A673 (cell line): Measurements from ENCODE around the gene MTOR. TPM values are rescaled to one million over a fixed set of nuclear protein-coding genes. Genes with fewer than 3 reads are reported as not detected.

Experiments used
- BruUV-seq: library from RNA; stranded (reverse); fragments of 400-500 nt; replicated peaks from 2 replicates; lab custom pipeline; 2021; lab: Mats Ljungman, UMichigan
- CTCF ChIA-PET: fragments of 300-600 bp; sonication (Branson Sonifier 250); formaldehyde crosslinking; loops from one replicate; lab custom pipeline; 2022; ENCODE audit warnings: antibody characterized with exemption; lab: Charles Lee
- POLR2A ChIA-PET: fragments of 300-600 bp; sonication (Branson Sonifier 250); formaldehyde crosslinking; loops from one replicate; lab custom pipeline; 2022; ENCODE audit warnings: antibody characterized with exemption; ENCODE audit not compliant: low non-redundant PET; lab: Charles Lee
- DNase-seq: peaks from one replicate; pipeline ENCODE4 v3.0.0-alpha.2; 2015; ENCODE audit warnings: low spot score
- H3K27ac ChIP-seq: fragments of 200-600 bp; sonication (generic); 2 replicates; pipeline ENCODE4 v1.5.1; 2016; ENCODE audit warnings: mixed run types, low read depth, mild to moderate bottlenecking, mixed read lengths, antibody characterized with exemption, low read length; ENCODE audit not compliant: poor library complexity, severe bottlenecking
- H3K27me3 ChIP-seq: fragments of 200-600 bp; sonication (generic); replicated peaks from 2 replicates; pipeline ENCODE4 v1.6.1; 2017; ENCODE audit warnings: mixed run types, low read depth, mild to moderate bottlenecking, mixed read lengths, antibody characterized with exemption, low read length; ENCODE audit not compliant: insufficient read depth, poor library complexity
- H3K36me3 ChIP-seq: fragments of 200-600 bp; sonication (generic); 2 replicates; pipeline ENCODE4 v1.6.1; 2016; ENCODE audit warnings: mixed run types, mild to moderate bottlenecking, mixed read lengths, antibody characterized with exemption, low read length; ENCODE audit not compliant: insufficient read depth, poor library complexity, severe bottlenecking
- H3K4me1 ChIP-seq: fragments of 200-600 bp; sonication (generic); 2 replicates; pipeline ENCODE4 v1.6.1; 2017; ENCODE audit warnings: mixed run types, mild to moderate bottlenecking, mixed read lengths, antibody characterized with exemption, low read length; ENCODE audit not compliant: insufficient read depth, poor library complexity, severe bottlenecking
- H3K4me3 ChIP-seq: fragments of 200-600 bp; sonication (generic); 2 replicates; pipeline ENCODE4 v1.5.1; 2016; ENCODE audit warnings: low read depth, mixed run types, mild to moderate bottlenecking, mixed read lengths, low read length; ENCODE audit not compliant: poor library complexity, severe bottlenecking
- H3K9me3 ChIP-seq: fragments of 200-600 bp; sonication (generic); 2 replicates; pipeline ENCODE4 v1.6.1; 2016; ENCODE audit warnings: mixed run types, low read depth, mild to moderate bottlenecking, mixed read lengths, antibody characterized with exemption, low read length; ENCODE audit not compliant: poor library complexity, severe bottlenecking
- CTCF ChIP-seq: fragments of 300-800, 200-600 bp; sonication (generic); conservative IDR thresholded peaks from 2 replicates; pipeline ENCODE4 v1.5.1; 2017; ENCODE audit warnings: low read depth, mild to moderate bottlenecking, antibody characterized with exemption, low read length, moderate library complexity, mixed read lengths
- EZH2 ChIP-seq: fragments of 200-600 bp; sonication (generic); IDR thresholded peaks from 2 replicates; pipeline ENCODE4 v1.6.1; 2017; ENCODE audit warnings: borderline replicate concordance, low read depth, mild to moderate bottlenecking, mixed read lengths, antibody characterized with exemption, low read length; ENCODE audit not compliant: poor library complexity, severe bottlenecking
- intact Hi-C: fragments of 100-400 bp; cut with micrococcal nuclease; formaldehyde crosslinking; loops from one replicate; pipeline ENCODE4 v1.10.0; 2022; ENCODE audit not compliant: unreplicated experiment
- total RNA-seq: library from RNA; stranded (reverse); gene quantifications from 2 replicates; pipeline ENCODE4 v1.2.3, GENCODE V29; 2021

MTOR gene
- total RNA-seq, 1 experiment from 2014 or later: 63.7 TPM

GRCh38 chr1:11211925-11212587, 50.3 kb downstream of the MTOR start:
- no peak overlapping the region for H3K4me3 ChIP-seq
- ChIA-PET CTCF (no interaction called here), POLR2A (no interaction called here)
- BruUV-seq: no TSS peak
- no peaks in the 10 kb centered on the region for H3K9me3 ChIP-seq
- no peak for DNase-seq
- TF ChIP-seq EZH2: no peak
- no peak for TF ChIP-seq CTCF
- H3K27me3 ChIP-seq: no peaks in the 10 kb centered on the region
- H3K27ac ChIP-seq: no peak overlapping the region
- no peaks in the 10 kb centered on the region for H3K4me1 ChIP-seq
- intact Hi-C loops: no loop called here
- peaks cover 55% of the 10 kb centered on the region for H3K36me3 ChIP-seq

- CTCF ChIA-PET: interaction anchor here (0.6 kb wide), 1 partner anchor 868 kb away, joined by 5 read pairs; no protein-coding TSS in a partner anchor
Observed at GRCh38 chr1:11211461-11211860, 50.9 kb downstream of the MTOR start.

GRCh38 chr1:11207898-11208611, 54.3 kb downstream of the MTOR start:
- BruUV-seq: no TSS peak
- DNase-seq: no peak
- Histone ChIP-seq H3K27me3 (no peaks in the 10 kb centered on the region), H3K4me3 (no peak overlapping the region), H3K36me3 (peaks cover 53% of the 10 kb centered on the region), H3K4me1 (no peaks in the 10 kb centered on the region), H3K9me3 (no peaks in the 10 kb centered on the region), H3K27ac (no peak overlapping the region)
- TF ChIP-seq CTCF (no peak), EZH2 (no peak)
- CTCF ChIA-PET: no interaction called here
- POLR2A ChIA-PET: no interaction called here
- intact Hi-C loops: no loop called here

More at GRCh38 chr1:11211461-11211860, 50.9 kb downstream of the MTOR start:
- intact Hi-C loops: no loop called here
- Histone ChIP-seq H3K27ac (no peak overlapping the region), H3K9me3 (no peaks in the 10 kb centered on the region), H3K27me3 (no peaks in the 10 kb centered on the region), H3K4me1 (no peaks in the 10 kb centered on the region), H3K4me3 (no peak overlapping the region), H3K36me3 (peaks cover 55% of the 10 kb centered on the region)
- no peak for TF ChIP-seq EZH2
- TF ChIP-seq CTCF: no peak
- no peak for DNase-seq
- POLR2A ChIA-PET: no interaction called here
- BruUV-seq: no TSS peak
